HCEC 1CT (cell line): Measurements from ENCODE around the gene KRTAP5-9.
"Not testable (repeated sequence)": the region's sequence is repeated elsewhere in the genome, so short reads cannot be mapped to it uniquely, and the experiment has no call there.

Experiments
- DNase-seq: peaks from one replicate; pipeline ENCODE4 v3.0.0-alpha.2; 2017

The KRTAP5-9 gene

GRCh38 chr11:71548120-71548519, at the start of gene KRTAP5-9:
Gene KRTAP5-9, plus strand, starts transcription at chr11:71548420. Its CDS starts 238 bp downstream, at chr11:71548658.
- DNase-seq = no peak

- no peak for DNase-seq
Measured at GRCh38 chr11:71499125-71499524, 49.1 kb upstream of the KRTAP5-9 start.

DNA sequence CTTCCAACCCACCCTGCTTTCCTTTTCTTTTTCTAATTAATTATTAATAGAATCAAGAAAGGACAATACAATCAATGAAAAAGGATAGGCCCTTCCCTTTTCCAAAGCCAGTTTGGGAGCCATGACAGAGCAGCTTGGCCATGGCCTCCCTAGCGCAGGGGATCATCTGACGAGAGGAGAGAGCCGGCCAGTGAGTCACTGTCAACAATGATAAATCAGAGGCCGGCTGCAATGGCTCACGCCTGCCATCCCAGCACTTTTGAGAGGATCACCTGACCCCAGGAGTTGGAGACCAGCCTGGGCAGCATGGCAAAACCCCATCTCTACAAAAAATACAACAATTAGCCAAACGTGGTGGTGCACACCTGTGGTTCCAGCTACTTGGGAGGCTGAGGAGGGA, 48.7 kb upstream of the KRTAP5-9 start:
- DNase-seq = no peak

- DNase-seq = no peak
Measured at GRCh38 chr11:71500601-71501021, 47.6 kb upstream of the KRTAP5-9 start.

DNA sequence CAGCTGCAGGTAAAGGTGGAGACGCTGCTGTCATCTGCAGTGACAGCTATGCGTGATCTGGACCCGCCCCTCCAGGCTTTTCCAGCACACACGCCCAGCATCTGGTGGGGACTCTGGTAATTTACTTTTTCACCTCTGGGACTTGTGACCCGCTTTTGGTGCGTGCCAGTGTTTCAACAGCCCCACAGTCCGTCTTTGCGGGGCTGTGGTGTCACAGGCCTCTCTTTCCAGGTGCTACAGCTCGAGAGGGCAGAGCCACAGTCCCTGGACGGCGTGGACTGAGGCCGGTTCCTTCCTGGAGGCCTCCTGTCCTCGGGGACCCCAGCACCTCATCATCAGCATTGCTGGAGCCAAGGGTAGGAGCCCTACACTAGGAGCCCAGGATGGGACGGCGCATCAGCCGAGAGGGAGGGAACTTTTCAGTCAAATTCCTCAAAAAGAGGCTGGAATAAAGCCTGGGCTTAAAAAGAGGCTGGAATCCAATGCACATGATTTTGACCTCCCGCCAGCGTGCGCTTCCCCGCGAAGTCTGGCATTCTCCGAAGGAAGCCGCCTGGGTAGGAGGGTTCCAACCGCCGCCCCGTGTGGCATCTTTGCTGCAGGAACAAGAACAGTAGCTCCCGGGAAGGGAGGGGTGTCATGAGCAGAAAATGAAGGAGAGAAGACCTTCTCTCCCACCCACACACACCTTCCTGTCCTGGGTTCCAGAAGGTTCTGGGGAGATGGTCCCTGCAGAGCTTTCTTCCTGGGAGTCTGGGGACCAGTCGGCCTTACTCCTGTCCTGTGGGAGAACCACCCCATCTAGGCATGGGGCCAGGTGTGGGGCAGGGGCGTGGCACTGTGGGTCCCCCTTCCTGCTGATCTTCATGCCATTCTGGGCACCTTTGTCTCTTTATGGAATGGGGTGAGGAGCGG, 46.9 kb upstream of the KRTAP5-9 start:
- no peak for DNase-seq

- no peak for DNase-seq
Measured at GRCh38 chr11:71502026-71502425, 46.2 kb upstream of the KRTAP5-9 start.

DNA sequence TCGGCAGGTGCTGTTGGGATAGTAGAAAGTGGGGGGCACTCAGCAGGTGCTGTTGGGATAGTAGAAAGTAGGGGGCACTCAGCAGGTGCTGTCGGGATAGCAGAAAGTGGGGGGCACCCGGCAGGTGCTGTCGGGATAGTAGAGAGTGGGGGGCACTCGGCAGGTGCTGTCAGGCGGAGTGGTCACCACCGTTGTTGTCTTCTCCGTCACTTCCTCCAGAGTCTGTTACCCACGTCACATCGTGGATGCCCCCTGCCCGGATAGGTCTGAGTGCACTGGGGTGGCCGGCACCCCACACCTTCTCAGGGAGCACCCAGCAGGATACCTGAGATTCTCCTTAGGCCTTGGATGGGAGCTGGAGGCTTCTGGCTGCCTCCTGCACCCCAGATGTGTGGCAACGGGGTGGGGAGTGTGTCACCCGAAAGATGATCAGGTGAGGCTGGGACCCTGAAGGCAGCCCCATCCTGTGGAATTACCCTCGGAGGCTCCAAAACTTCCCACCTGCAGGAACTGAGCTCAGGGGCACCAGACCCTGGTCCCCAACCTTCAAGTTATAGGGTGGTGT, 45.3 kb upstream of the KRTAP5-9 start:
- no peak for DNase-seq

- DNase-seq = no peak
Measured at GRCh38 chr11:71504531-71504930, 43.7 kb upstream of the KRTAP5-9 start.

GRCh38 chr11:71505001-71505400, 43.2 kb upstream of the KRTAP5-9 start:
- no peak for DNase-seq

DNA sequence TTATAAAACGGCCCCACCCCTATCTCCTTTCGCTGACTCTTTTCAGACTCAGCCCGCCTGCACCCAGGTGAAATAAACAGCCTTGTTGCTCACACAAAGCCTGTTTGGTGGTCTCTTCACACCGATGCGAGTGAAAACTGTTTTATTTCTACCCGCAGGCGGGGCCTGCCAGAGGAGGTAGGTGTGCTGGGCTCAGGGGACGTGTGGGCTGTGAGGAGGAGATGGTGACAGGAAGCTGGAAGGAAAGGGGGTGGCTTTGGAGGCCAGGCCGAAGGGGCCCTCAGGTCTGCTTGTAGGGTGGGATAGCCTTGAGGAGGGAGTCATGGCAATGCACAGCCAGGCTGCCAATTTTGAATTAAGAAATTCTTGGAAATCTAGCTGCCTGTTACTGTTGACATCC, 42.4 kb upstream of the KRTAP5-9 start:
- no peak for DNase-seq

GRCh38 chr11:71507102-71507501, 41.1 kb upstream of the KRTAP5-9 start:
- no peak for DNase-seq

DNA sequence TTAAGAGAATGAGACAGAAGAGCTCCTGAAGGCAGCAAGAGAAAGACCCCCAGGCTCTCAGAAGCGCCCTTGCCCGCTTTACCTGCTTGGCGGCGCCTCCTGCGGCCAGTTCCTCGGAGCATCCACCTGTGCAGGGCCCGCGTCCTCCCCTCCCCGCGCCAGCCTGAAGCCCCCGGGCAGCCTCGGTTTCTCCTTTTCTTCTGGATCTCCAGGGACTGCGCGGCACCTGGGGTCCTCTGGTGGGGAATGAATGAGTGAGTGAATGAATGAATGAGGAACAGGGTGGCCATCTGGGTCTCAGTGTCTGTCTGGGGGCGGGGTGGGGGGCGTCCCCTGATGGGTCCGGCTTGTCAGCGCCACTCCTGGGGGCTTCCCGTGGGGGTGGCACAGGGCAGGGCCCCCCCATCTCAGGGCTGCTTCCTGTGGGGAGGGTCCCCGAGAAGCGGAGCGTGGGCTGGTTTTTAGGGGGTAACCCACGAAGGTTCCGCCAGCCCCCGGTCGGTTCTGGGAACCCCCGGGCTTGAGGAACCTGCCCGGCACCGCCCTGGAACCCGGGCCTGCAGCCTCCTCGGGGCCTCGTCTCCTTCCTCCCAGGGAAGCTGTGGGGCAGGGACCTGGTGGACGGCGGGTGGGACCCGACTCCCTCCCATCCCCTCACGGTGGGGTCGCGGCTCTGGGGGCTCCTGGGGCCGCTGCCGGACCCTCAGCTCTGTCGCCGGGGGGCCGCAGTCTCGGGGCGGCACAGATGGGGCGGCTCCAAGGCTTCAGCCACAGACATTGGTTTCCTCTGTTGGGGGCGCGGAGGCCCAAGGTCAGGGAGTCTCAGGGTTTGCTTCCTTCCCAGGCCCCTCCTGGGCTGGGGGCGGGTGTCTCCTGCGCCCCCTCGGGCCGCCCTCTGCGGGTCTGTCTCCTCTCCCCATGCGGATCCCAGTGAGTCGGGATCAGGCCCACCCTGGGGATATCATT, 29.4 kb upstream of the KRTAP5-9 start:
- no peak for DNase-seq

DNA sequence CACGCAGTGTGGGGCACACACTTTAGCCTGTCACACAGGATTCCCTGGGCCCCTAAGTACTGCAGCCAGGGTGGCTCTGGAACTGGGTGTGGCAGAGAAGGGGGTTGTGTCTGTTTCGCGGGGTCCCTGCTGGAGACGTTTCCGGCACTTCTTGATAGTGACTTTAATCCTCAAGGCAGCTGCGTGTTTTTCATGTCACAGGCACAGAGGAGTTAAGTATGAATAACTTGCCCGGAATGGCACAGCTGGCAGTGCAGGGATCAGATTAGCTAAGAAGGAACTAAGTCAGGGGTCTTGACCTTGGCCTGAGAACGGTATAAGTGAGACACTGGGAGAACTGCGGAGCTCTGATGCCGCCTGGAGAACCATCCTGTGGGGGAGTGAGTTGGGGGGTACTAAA, 28.7 kb upstream of the KRTAP5-9 start:
- no peak for DNase-seq

GRCh38 chr11:71525188-71525937, 22.9 kb upstream of the KRTAP5-9 start:
- no peak for DNase-seq

GRCh38 chr11:71525938-71526495, 22.2 kb upstream of the KRTAP5-9 start:
- DNase-seq = no peak

GRCh38 chr11:71526796-71527575, 21.2 kb upstream of the KRTAP5-9 start, which contains the start of gene KRTAP5-7:
Gene KRTAP5-7, plus strand, starts transcription at chr11:71527267. Its CDS starts 34 bp downstream, at chr11:71527301.
- DNase-seq = not testable (repeated sequence)

DNA sequence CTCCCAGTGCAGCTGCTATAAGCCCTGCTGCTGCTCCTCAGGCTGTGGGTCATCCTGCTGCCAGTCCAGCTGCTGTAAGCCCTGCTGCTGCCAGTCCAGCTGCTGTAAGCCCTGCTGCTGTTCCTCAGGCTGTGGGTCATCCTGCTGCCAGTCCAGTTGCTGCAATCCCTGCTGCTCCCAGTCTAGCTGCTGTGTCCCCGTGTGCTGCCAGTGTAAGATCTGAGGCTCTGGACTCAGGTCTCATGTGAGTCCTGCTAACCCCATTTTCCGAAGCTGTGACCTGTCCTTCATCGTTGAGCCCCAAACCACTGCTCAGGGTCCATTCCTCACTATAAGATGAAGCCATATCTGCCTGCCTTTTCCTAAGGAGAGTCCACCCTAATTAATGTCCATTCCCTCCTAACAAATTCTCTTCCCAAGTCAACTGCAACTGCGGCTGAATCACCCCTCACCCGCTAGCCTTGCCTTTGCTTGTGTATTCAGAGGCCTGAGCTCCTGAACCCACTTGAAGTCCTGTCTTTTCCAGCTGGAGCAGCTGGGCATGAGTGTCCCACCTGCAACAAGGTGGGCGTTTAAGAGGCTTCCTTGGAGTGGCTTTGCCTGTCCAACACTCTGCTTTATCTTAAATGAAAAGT, 20.5 kb upstream of the KRTAP5-9 start:
- no peak for DNase-seq

DNA sequence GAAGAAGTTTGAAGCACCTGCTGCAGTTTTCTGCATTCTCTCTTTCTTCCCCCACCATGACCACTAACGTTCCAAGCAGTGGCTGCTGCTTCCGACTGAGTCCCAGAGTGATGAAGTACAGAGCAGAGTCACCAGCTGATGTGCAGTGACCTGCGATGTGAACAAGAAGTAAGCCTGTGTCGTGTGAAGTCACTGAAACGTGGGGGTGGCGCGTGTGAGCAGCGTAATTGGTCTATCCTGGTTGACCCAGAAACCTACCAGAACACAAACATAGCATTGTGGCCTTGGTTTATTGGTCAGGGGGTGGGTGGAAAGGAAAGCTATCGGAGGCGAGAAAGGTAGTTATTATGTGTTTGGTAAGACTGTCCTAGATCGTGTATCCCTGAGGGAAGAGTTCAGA, 17.6 kb upstream of the KRTAP5-9 start:
- DNase-seq = no peak

- DNase-seq = no peak
Measured at GRCh38 chr11:71532036-71532610, 16.1 kb upstream of the KRTAP5-9 start.
